ENCODE data around the gene TXK.

TXK gene

GRCh38 chr4:48085821-48086589 lies 48.0 kb downstream of the TXK start:
- TF ChIP-seq GABPA (IDR thresholded peaks at IDR 0.05; ENCODE audit: low read depth) (no peak), POLR2AphosphoS5 (IDR thresholded peaks at IDR 0.05; ENCODE audit: low read depth) (no peak), CTCF (IDR thresholded peaks at IDR 0.05; ENCODE audit: insufficient read depth, low read length) (no peak), SPI1 (IDR thresholded peaks at IDR 0.05; ENCODE audit: borderline replicate concordance, low read depth) (no peak), REST (IDR thresholded peaks at IDR 0.05; ENCODE audit: insufficient replicate concordance, low read depth) (no peak)
- H3K27me3 ChIP-seq (ENCODE audit: insufficient read depth, poor library complexity, severe bottlenecking) = no peaks in the 10 kb centered on the region

GRCh38 chr4:48082956-48083355 lies 51.1 kb downstream of the TXK start:
- no peak for TF ChIP-seq SPI1 (IDR thresholded peaks at IDR 0.05; ENCODE audit: borderline replicate concordance, low read depth)
- no peak for TF ChIP-seq CTCF (IDR thresholded peaks at IDR 0.05; ENCODE audit: insufficient read depth, low read length)
- no peak for TF ChIP-seq GABPA (IDR thresholded peaks at IDR 0.05; ENCODE audit: low read depth)
- no peak for TF ChIP-seq REST (IDR thresholded peaks at IDR 0.05; ENCODE audit: insufficient replicate concordance, low read depth)
- no peak for TF ChIP-seq POLR2AphosphoS5 (IDR thresholded peaks at IDR 0.05; ENCODE audit: low read depth)
- H3K4me3 ChIP-seq (replicated peaks; ENCODE audit: insufficient read depth, low read length) = no peak overlapping the region
- no peak for DNase-seq (ENCODE audit: low read depth in 1 of 2, low spot score in 1 of 2)

More at GRCh38 chr4:48085821-48086589, 48.0 kb downstream of the TXK start:
- Histone ChIP-seq H3K4me3 (replicated peaks; ENCODE audit: insufficient read depth, low read length) (no peak overlapping the region), H3K27ac (replicated peaks) (no peak overlapping the region)
- DNase-seq (ENCODE audit: low read depth in 1 of 2, low spot score in 1 of 2) = no peak

GRCh38 chr4:48081196-48081595 lies 52.9 kb downstream of the TXK start:
- TF ChIP-seq SPI1 (IDR thresholded peaks at IDR 0.05; ENCODE audit: borderline replicate concordance, low read depth) (no peak), CTCF (IDR thresholded peaks at IDR 0.05; ENCODE audit: insufficient read depth, low read length) (no peak), GABPA (IDR thresholded peaks at IDR 0.05; ENCODE audit: low read depth) (no peak), POLR2AphosphoS5 (IDR thresholded peaks at IDR 0.05; ENCODE audit: low read depth) (no peak), REST (IDR thresholded peaks at IDR 0.05; ENCODE audit: insufficient replicate concordance, low read depth) (no peak)
- Histone ChIP-seq H3K27ac (replicated peaks) (no peak overlapping the region), H3K27me3 (ENCODE audit: insufficient read depth, poor library complexity, severe bottlenecking) (no peaks in the 10 kb centered on the region), H3K4me3 (replicated peaks; ENCODE audit: insufficient read depth, low read length) (no peak overlapping the region)
- no peak for DNase-seq (ENCODE audit: low read depth in 1 of 2, low spot score in 1 of 2)

More at GRCh38 chr4:48082956-48083355, 51.1 kb downstream of the TXK start:
- Histone ChIP-seq H3K27ac (replicated peaks) (no peak overlapping the region), H3K27me3 (ENCODE audit: insufficient read depth, poor library complexity, severe bottlenecking) (no peaks in the 10 kb centered on the region)
